GM12801 (cell line): Measurements from ENCODE around the gene ARL16.

Source experiments
- CTCF ChIP-seq: IDR thresholded peaks from one replicate; pipeline ENCODE4 v1.5.1; 2011; ENCODE audit warnings: control low read depth; ENCODE audit not compliant: insufficient read length; ENCODE audit errors: extremely low read depth

Gene ARL16

GRCh38 chr17:81695801-81696200 is 12.2 kb upstream of the ARL16 start:
- no peak for TF ChIP-seq CTCF

GRCh38 chr17:81695211-81695610 is 11.6 kb upstream of the ARL16 start:
- no peak for TF ChIP-seq CTCF

GRCh38 chr17:81694810-81695209 is 11.2 kb upstream of the ARL16 start:
- TF ChIP-seq CTCF = no peak

- no peak for TF ChIP-seq CTCF
Measured at GRCh38 chr17:81693509-81694210, 10.1 kb upstream of the ARL16 start.

GRCh38 chr17:81691608-81692007 is 8.0 kb upstream of the ARL16 start:
- no peak for TF ChIP-seq CTCF

GRCh38 chr17:81691196-81691595 is 7.6 kb upstream of the ARL16 start:
- TF ChIP-seq CTCF = no peak

GRCh38 chr17:81690549-81690948 is 7.0 kb upstream of the ARL16 start:
- no peak for TF ChIP-seq CTCF

GRCh38 chr17:81690066-81690465 is 6.5 kb upstream of the ARL16 start:
- no peak for TF ChIP-seq CTCF
